Measurements from ENCODE around the gene FADS1. TPM values are rescaled to one million over a fixed set of nuclear protein-coding genes. Genes with fewer than 3 reads are reported as not detected.

The FADS1 gene
- total RNA-seq, 1 experiment from 2014 or later: 186 TPM

DNA sequence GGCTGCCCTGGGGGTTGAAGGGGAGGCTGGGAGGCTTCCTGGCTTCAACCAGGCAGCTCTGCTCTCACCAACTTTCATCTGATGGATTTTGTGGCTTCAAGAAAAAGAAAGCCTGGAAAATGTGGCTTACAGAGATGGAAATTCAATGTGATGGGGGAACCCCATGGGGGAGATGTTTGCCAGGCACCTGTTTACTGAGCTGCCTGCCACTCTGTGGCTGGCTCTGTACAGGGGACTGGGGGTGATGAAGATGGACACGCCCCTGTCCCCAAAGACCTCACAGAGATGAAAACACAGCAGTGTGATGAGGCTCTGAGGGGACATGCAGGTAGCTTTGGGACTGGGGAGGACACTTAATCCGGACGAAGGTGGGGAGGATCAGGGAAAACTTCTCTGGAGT is 34.5 kb downstream of the FADS1 start:
- Histone ChIP-seq H3K4me1 (ENCODE audit: control insufficient read depth, insufficient read depth, low read length) (no peaks in the 10 kb centered on the region), H3K27ac (ENCODE audit: low read length) (no peak overlapping the region), H3K9me3 (ENCODE audit: control insufficient read depth, insufficient read depth, low read depth, low read length) (no peaks in the 10 kb centered on the region), H3K27me3 (ENCODE audit: control insufficient read depth, insufficient read depth, low read length) (no peaks in the 10 kb centered on the region), H3K4me3 (ENCODE audit: low read depth in 2 of 2, low read length in 2 of 2) (no peak overlapping the region), H3K36me3 (ENCODE audit: control insufficient read depth, insufficient read depth, low read length) (no peaks in the 10 kb centered on the region)
- CTCF ChIA-PET: interaction anchor here (0.6 kb wide), 1 partner anchor 410 kb away, joined by 3 read pairs; no protein-coding TSS in a partner anchor
- intact Hi-C loops (cut with micrococcal nuclease; ENCODE audit: unreplicated experiment) (no loop called here), in situ Hi-C loops (cut with HindIII; ENCODE audit: low pct_unique_long_range_greater_than_20kb, low sequenced_read_pairs) (no loop called here)
- BruUV-seq (replicated peaks): no TSS peak
- ATAC-seq (no peak), DNase-seq (ENCODE audit: low read depth, low spot score) (no peak)
- TF ChIP-seq, protein P1, sequence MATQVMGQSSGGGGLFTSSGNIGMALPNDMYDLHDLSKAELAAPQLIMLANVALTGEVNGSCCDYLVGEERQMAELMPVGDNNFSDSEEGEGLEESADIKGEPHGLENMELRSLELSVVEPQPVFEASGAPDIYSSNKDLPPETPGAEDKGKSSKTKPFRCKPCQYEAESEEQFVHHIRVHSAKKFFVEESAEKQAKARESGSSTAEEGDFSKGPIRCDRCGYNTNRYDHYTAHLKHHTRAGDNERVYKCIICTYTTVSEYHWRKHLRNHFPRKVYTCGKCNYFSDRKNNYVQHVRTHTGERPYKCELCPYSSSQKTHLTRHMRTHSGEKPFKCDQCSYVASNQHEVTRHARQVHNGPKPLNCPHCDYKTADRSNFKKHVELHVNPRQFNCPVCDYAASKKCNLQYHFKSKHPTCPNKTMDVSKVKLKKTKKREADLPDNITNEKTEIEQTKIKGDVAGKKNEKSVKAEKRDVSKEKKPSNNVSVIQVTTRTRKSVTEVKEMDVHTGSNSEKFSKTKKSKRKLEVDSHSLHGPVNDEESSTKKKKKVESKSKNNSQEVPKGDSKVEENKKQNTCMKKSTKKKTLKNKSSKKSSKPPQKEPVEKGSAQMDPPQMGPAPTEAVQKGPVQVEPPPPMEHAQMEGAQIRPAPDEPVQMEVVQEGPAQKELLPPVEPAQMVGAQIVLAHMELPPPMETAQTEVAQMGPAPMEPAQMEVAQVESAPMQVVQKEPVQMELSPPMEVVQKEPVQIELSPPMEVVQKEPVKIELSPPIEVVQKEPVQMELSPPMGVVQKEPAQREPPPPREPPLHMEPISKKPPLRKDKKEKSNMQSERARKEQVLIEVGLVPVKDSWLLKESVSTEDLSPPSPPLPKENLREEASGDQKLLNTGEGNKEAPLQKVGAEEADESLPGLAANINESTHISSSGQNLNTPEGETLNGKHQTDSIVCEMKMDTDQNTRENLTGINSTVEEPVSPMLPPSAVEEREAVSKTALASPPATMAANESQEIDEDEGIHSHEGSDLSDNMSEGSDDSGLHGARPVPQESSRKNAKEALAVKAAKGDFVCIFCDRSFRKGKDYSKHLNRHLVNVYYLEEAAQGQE (IDR thresholded peaks at IDR 0.05; ENCODE audit: insufficient read depth in 1 of 2, low read depth in 2 of 2, low read length in 1 of 2): no peak
- TF ChIP-seq TCF7L2 (IDR thresholded peaks at IDR 0.05; ENCODE audit: low read depth, low read length) (no peak), POLR2AphosphoS5 (IDR thresholded peaks at IDR 0.05; ENCODE audit: low read depth, low read length) (no peak), SIN3A (IDR thresholded peaks at IDR 0.05; ENCODE audit: borderline replicate concordance, insufficient read depth, low read depth, low read length) (no peak)
- TF ChIP-seq, protein P2, sequence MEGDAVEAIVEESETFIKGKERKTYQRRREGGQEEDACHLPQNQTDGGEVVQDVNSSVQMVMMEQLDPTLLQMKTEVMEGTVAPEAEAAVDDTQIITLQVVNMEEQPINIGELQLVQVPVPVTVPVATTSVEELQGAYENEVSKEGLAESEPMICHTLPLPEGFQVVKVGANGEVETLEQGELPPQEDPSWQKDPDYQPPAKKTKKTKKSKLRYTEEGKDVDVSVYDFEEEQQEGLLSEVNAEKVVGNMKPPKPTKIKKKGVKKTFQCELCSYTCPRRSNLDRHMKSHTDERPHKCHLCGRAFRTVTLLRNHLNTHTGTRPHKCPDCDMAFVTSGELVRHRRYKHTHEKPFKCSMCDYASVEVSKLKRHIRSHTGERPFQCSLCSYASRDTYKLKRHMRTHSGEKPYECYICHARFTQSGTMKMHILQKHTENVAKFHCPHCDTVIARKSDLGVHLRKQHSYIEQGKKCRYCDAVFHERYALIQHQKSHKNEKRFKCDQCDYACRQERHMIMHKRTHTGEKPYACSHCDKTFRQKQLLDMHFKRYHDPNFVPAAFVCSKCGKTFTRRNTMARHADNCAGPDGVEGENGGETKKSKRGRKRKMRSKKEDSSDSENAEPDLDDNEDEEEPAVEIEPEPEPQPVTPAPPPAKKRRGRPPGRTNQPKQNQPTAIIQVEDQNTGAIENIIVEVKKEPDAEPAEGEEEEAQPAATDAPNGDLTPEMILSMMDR (IDR thresholded peaks at IDR 0.05): no peak
- POLR2A ChIA-PET: no interaction called here

DNA sequence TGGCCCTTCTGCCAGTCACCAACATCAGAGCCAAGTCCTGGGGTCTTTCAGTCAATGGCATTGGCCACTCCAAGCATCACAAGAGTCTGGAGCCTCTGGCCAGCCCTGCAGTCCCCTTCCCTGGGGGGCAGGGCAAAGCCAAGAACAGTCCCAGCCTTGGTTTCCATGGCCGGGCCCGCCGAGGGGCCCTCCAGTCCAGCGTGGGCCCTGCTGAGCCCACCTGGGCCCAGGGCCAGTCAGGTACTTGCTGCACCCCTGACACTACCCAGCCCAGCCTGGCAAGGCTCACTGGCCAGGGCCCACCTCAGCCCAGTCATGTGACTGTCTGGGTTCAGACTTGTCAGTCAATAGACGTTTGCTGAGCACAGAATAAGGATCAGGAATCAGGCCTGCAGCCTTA is 35.2 kb downstream of the FADS1 start:
- ATAC-seq: no peak
- intact Hi-C loops (cut with micrococcal nuclease; ENCODE audit: unreplicated experiment) (no loop called here), in situ Hi-C loops (cut with HindIII; ENCODE audit: low pct_unique_long_range_greater_than_20kb, low sequenced_read_pairs) (no loop called here)
- no peak for DNase-seq (ENCODE audit: low read depth, low spot score)
- ChIA-PET CTCF (no interaction called here), POLR2A (no interaction called here)
- no peak overlapping the region for H3K27ac ChIP-seq (ENCODE audit: low read length)
- H3K9me3 ChIP-seq (ENCODE audit: control insufficient read depth, insufficient read depth, low read depth, low read length): no peaks in the 10 kb centered on the region
- H3K36me3 ChIP-seq (ENCODE audit: control insufficient read depth, insufficient read depth, low read length): no peaks in the 10 kb centered on the region
- no peaks in the 10 kb centered on the region for H3K4me1 ChIP-seq (ENCODE audit: control insufficient read depth, insufficient read depth, low read length)
- H3K27me3 ChIP-seq (ENCODE audit: control insufficient read depth, insufficient read depth, low read length): no peaks in the 10 kb centered on the region
- no peak overlapping the region for H3K4me3 ChIP-seq (ENCODE audit: low read depth in 2 of 2, low read length in 2 of 2)
- no TSS peak for BruUV-seq (replicated peaks)
- no peak for TF ChIP-seq TCF7L2 (IDR thresholded peaks at IDR 0.05; ENCODE audit: low read depth, low read length)
- TF ChIP-seq, protein P2 (IDR thresholded peaks at IDR 0.05): no peak
- TF ChIP-seq, protein P1 (IDR thresholded peaks at IDR 0.05; ENCODE audit: insufficient read depth in 1 of 2, low read depth in 2 of 2, low read length in 1 of 2): no peak
- no peak for TF ChIP-seq SIN3A (IDR thresholded peaks at IDR 0.05; ENCODE audit: borderline replicate concordance, insufficient read depth, low read depth, low read length)
- TF ChIP-seq POLR2AphosphoS5 (IDR thresholded peaks at IDR 0.05; ENCODE audit: low read depth, low read length): no peak
